Measurements from ENCODE around the gene UBE4B. TPM values are rescaled to one million over a fixed set of nuclear protein-coding genes. Genes with fewer than 3 reads are reported as not detected.

The UBE4B gene
- total RNA-seq, 2 donors from 2014 or later: 62.7 to 73.3 TPM

DNA sequence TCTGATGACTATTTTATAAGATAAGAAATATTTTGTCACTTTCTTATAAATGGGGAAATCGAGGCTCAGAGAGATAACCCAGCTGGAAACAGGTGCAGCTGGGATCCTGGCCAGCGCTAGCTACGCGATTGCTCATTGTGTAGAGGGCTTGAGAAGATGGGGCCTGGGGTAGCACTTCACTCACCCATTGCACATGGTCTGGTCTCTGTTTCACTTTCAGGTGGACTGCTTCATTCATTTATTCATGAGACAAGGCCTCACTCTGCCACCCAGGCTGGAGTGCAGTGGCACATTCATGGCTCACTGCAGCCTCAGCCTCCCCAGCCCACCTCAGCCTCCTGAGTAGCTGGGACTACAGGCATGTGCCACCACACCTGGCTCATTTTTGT lies 23.8 kb downstream of the UBE4B start:
- Histone ChIP-seq H3K36me3 (ENCODE audit: control insufficient read depth, insufficient read depth, low read length) (peaks cover 3% of the 10 kb centered on the region), H3K4me1 (ENCODE audit: control insufficient read depth, insufficient read depth, low read length) (no peaks in the 10 kb centered on the region), H3K9ac (ENCODE audit: extremely low read depth, low read length, poor library complexity, severe bottlenecking) (no peak overlapping the region), H3K9me3 (ENCODE audit: control insufficient read depth, low read length) (no peaks in the 10 kb centered on the region), H3K4me3 (ENCODE audit: low read length) (no peak overlapping the region), H3K27ac (ENCODE audit: low read depth, low read length) (no peak overlapping the region), H3K27me3 (ENCODE audit: control insufficient read depth, insufficient read depth, low read length, poor library complexity, severe bottlenecking) (no peaks in the 10 kb centered on the region)
- peaks cover 29% of the 10 kb centered on the region for H3K36me3 Mint-ChIP-seq (ENCODE audit: low read depth)
- H3K4me3 Mint-ChIP-seq: no peak overlapping the region
- H3K27ac Mint-ChIP-seq: no peak overlapping the region
- 86 to 91% methylated on average over 4 of the region's 4 CpGs for WGBS, 2 experiments (ENCODE audit: insufficient coverage in 1 of 2, insufficient read length in 1 of 2)
- H3K27me3 Mint-ChIP-seq (ENCODE audit: insufficient read depth): no peaks in the 10 kb centered on the region
- TF ChIP-seq, protein P1, sequence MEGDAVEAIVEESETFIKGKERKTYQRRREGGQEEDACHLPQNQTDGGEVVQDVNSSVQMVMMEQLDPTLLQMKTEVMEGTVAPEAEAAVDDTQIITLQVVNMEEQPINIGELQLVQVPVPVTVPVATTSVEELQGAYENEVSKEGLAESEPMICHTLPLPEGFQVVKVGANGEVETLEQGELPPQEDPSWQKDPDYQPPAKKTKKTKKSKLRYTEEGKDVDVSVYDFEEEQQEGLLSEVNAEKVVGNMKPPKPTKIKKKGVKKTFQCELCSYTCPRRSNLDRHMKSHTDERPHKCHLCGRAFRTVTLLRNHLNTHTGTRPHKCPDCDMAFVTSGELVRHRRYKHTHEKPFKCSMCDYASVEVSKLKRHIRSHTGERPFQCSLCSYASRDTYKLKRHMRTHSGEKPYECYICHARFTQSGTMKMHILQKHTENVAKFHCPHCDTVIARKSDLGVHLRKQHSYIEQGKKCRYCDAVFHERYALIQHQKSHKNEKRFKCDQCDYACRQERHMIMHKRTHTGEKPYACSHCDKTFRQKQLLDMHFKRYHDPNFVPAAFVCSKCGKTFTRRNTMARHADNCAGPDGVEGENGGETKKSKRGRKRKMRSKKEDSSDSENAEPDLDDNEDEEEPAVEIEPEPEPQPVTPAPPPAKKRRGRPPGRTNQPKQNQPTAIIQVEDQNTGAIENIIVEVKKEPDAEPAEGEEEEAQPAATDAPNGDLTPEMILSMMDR (conservative IDR thresholded peaks at IDR 0.05): no peak
- DNase-seq: no peak
- peaks cover 8% of the 10 kb centered on the region for H3K4me1 Mint-ChIP-seq
- no peaks in the 10 kb centered on the region for H3K9me3 Mint-ChIP-seq

DNA sequence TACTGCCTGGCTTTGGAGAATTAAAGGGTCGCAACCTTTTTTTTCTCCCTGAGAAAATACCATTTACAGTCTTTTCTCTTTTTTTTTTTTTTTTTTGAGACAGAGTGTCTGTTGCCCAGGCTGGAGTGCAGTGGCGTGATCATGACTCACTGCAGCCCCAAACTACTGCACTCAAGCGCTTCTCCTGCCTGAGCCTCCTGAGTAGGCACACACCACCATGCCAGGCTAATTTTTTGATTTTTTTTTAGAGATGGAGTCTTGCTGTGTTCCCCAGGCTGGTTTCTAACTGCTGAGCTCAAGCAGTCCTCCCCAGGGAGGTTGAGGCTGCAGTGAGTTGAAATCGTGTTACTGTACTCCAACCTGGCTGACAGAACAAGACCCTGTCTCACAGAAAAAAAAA lies 24.6 kb downstream of the UBE4B start:
- Mint-ChIP-seq H3K4me1 (peaks cover 8% of the 10 kb centered on the region), H3K27ac (peak overlapping the region; percentile 71), H3K9me3 (no peaks in the 10 kb centered on the region), H3K4me3 (no peak overlapping the region), H3K27me3 (ENCODE audit: insufficient read depth) (no peaks in the 10 kb centered on the region), H3K36me3 (ENCODE audit: low read depth) (peaks cover 23% of the 10 kb centered on the region)
- DNase-seq: no peak
- Histone ChIP-seq H3K4me3 (ENCODE audit: low read length) (no peak overlapping the region), H3K27ac (ENCODE audit: low read depth, low read length) (no peak overlapping the region), H3K36me3 (ENCODE audit: control insufficient read depth, insufficient read depth, low read length) (peaks cover 3% of the 10 kb centered on the region), H3K9me3 (ENCODE audit: control insufficient read depth, low read length) (no peaks in the 10 kb centered on the region), H3K27me3 (ENCODE audit: control insufficient read depth, insufficient read depth, low read length, poor library complexity, severe bottlenecking) (no peaks in the 10 kb centered on the region), H3K4me1 (ENCODE audit: control insufficient read depth, insufficient read depth, low read length) (no peaks in the 10 kb centered on the region), H3K9ac (ENCODE audit: extremely low read depth, low read length, poor library complexity, severe bottlenecking) (no peak overlapping the region)
- TF ChIP-seq, protein P1 (conservative IDR thresholded peaks at IDR 0.05): no peak
- WGBS, 2 experiments (ENCODE audit: insufficient coverage in 1 of 2, insufficient read length in 1 of 2): 98 to 100% methylated on average over 1 to 4 of the region's 4 CpGs

DNA sequence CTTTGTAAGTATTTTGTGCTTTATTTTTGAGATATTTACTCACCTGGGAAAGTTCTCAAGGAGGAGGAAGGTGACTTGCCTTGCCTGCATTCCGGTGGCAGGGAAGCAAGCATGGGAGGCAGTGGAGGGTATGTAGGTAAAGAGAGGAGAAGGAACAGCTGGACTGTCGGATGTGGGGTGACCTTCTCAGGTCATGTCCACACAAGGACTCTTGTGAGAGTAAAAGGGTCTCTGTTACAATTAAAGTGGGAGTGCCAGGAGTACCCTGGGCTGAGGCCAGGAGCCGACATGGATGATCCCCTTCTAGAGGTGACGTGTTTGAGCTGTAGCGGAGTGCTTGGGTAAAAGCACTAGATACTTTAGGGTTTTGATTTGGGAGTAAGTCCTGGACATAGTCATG lies 25.0 kb downstream of the UBE4B start:
- H3K36me3 Mint-ChIP-seq (ENCODE audit: low read depth): peaks cover 18% of the 10 kb centered on the region

More for the DNA sequence above, 25.0 kb downstream of the UBE4B start:
- Histone ChIP-seq H3K27ac (ENCODE audit: low read depth, low read length) (no peak overlapping the region), H3K9ac (ENCODE audit: extremely low read depth, low read length, poor library complexity, severe bottlenecking) (no peak overlapping the region), H3K4me1 (ENCODE audit: control insufficient read depth, insufficient read depth, low read length) (no peaks in the 10 kb centered on the region), H3K36me3 (ENCODE audit: control insufficient read depth, insufficient read depth, low read length) (peaks cover 3% of the 10 kb centered on the region), H3K4me3 (ENCODE audit: low read length) (no peak overlapping the region), H3K9me3 (ENCODE audit: control insufficient read depth, low read length) (no peaks in the 10 kb centered on the region), H3K27me3 (ENCODE audit: control insufficient read depth, insufficient read depth, low read length, poor library complexity, severe bottlenecking) (no peaks in the 10 kb centered on the region)
- no peak for DNase-seq
- Mint-ChIP-seq H3K9me3 (no peaks in the 10 kb centered on the region), H3K27me3 (ENCODE audit: insufficient read depth) (no peaks in the 10 kb centered on the region), H3K4me1 (peaks cover 8% of the 10 kb centered on the region), H3K27ac (peak overlapping the region; percentile 71), H3K4me3 (no peak overlapping the region)
- 99 to 100% methylated on average over 5 of the region's 5 CpGs for WGBS, 2 experiments (ENCODE audit: insufficient coverage in 1 of 2, insufficient read length in 1 of 2)
- TF ChIP-seq, protein P1 (conservative IDR thresholded peaks at IDR 0.05): no peak
